OCI-LY1 (cell line): Measurements from ENCODE around the gene TRAPPC3.

Experiments
- H2AFZ ChIP-seq: fragments of 200-600 bp; sonication (generic), shearing (Covaris generic); 2 replicates; pipeline ENCODE4 v1.6.0; 2014; ENCODE audit warnings: antibody characterized with exemption, mild to moderate bottlenecking, low read length
- H3F3A ChIP-seq: fragments of 200-600 bp; sonication (generic), shearing (Covaris generic); 2 replicates; pipeline ENCODE4 v1.6.0; 2014; ENCODE audit warnings: mild to moderate bottlenecking, antibody characterized with exemption, low read length, moderate library complexity; ENCODE audit not compliant: insufficient read depth
- H3K27ac ChIP-seq: fragments of 200-600 bp; sonication (generic); 2 replicates; pipeline ENCODE4 v1.5.1; 2014; ENCODE audit warnings: low read length, mixed run types, mild to moderate bottlenecking, low read depth; ENCODE audit not compliant: poor library complexity, severe bottlenecking
- H3K27me3 ChIP-seq: fragments of 200-600 bp; sonication (generic); 2 replicates; pipeline ENCODE4 v1.6.0; 2014; ENCODE audit warnings: antibody characterized with exemption, mild to moderate bottlenecking, low read length, moderate library complexity; ENCODE audit not compliant: insufficient read depth
- H3K36me3 ChIP-seq: fragments of 200-600 bp; sonication (generic); 2 replicates; pipeline ENCODE4 v1.6.1; 2014; ENCODE audit warnings: mild to moderate bottlenecking, antibody characterized with exemption, low read length, moderate library complexity, mixed read lengths; ENCODE audit not compliant: insufficient read depth
- H3K4me1 ChIP-seq: fragments of 200-600 bp; sonication (generic); 2 replicates; pipeline ENCODE4 v1.5.1; 2014; ENCODE audit warnings: mild to moderate bottlenecking, low read length, moderate library complexity; ENCODE audit not compliant: insufficient read depth, severe bottlenecking
- H3K4me2 ChIP-seq: fragments of 200-600 bp; sonication (generic), shearing (Covaris generic); 2 replicates; pipeline ENCODE4 v1.6.1; 2014; ENCODE audit warnings: low read length
- H3K4me3 ChIP-seq: fragments of 200-600 bp; sonication (generic); 2 replicates; pipeline ENCODE4 v1.5.1; 2014; ENCODE audit warnings: low read length, low read depth, mild to moderate bottlenecking, mixed read lengths; ENCODE audit not compliant: poor library complexity, severe bottlenecking
- H3K79me2 ChIP-seq: fragments of 200-600 bp; shearing (Covaris generic); 2 replicates; pipeline ENCODE4 v1.6.1; 2016; ENCODE audit warnings: mixed run types, low read length, mixed read lengths; ENCODE audit not compliant: insufficient read depth
- H3K9ac ChIP-seq: fragments of 200-600 bp; sonication (generic), shearing (Covaris generic); 2 replicates; pipeline ENCODE4 v1.6.1; 2014; ENCODE audit warnings: mild to moderate bottlenecking, low read length, mixed read lengths
- H3K9me2 ChIP-seq: fragments of 200-600 bp; sonication (generic), shearing (Covaris generic); 2 replicates; pipeline ENCODE4 v1.6.1; 2014; ENCODE audit warnings: low read depth, mild to moderate bottlenecking, low read length, mixed read lengths
- H3K9me3 ChIP-seq: fragments of 200-600 bp; shearing (Covaris generic); 2 replicates; pipeline ENCODE4 v1.6.1; 2014; ENCODE audit warnings: low read length, mixed read lengths
- H4K20me1 ChIP-seq: fragments of 200-600 bp; sonication (generic), shearing (Covaris generic); 2 replicates; pipeline ENCODE4 v1.6.0; 2016; ENCODE audit warnings: mild to moderate bottlenecking, low read length; ENCODE audit not compliant: insufficient read depth
- CTCF ChIP-seq: fragments of 200-600 bp; sonication (generic), shearing (Covaris generic); IDR thresholded peaks from 2 replicates; pipeline ENCODE4 v1.5.1; 2017; ENCODE audit warnings: mild to moderate bottlenecking, antibody characterized with exemption, low read length, moderate library complexity, mixed read lengths
- EZH2 ChIP-seq: fragments of 200-600 bp; sonication (generic), shearing (Covaris generic); IDR thresholded peaks from 2 replicates; pipeline ENCODE4 v1.8.0; 2017; ENCODE audit warnings: borderline replicate concordance, mixed run types, mild to moderate bottlenecking, antibody characterized with exemption, low read length, moderate library complexity, mixed read lengths

TRAPPC3 gene

GRCh38 chr1:36157973-36158826 is 8.9 kb upstream of the TRAPPC3 start:
- no peak overlapping the region for H2AFZ ChIP-seq
- no peaks in the 10 kb centered on the region for H3K9me3 ChIP-seq
- H3K36me3 ChIP-seq, result no peaks in the 10 kb centered on the region
- H3K4me3 ChIP-seq, result peak overlapping the region; percentile 72
- H4K20me1 ChIP-seq, result no peaks in the 10 kb centered on the region
- H3K4me2 ChIP-seq, result peak overlapping the region; percentile 65
- H3F3A ChIP-seq, result no peaks in the 10 kb centered on the region
- no peak; the same call in 1 of the 2 replicates for TF ChIP-seq CTCF
- H3K9ac ChIP-seq, result peak overlapping the region; percentile 98
- peaks cover 68% of the 10 kb centered on the region for H3K4me1 ChIP-seq
- no peaks in the 10 kb centered on the region for H3K9me2 ChIP-seq
- peak overlapping the region; percentile 71 for H3K27ac ChIP-seq
- H3K27me3 ChIP-seq, result no peaks in the 10 kb centered on the region
- H3K79me2 ChIP-seq, result peaks cover 41% of the 10 kb centered on the region

- Histone ChIP-seq H3K9me3 (no peaks in the 10 kb centered on the region), H3K9ac (peak overlapping the region; percentile 98), H3K4me3 (peak overlapping the region; percentile 72), H3K79me2 (peaks cover 37% of the 10 kb centered on the region), H3K4me1 (peaks cover 59% of the 10 kb centered on the region), H3K36me3 (no peaks in the 10 kb centered on the region), H2AFZ (no peak overlapping the region), H3K4me2 (peak overlapping the region; percentile 65), H4K20me1 (no peaks in the 10 kb centered on the region), H3F3A (no peaks in the 10 kb centered on the region), H3K9me2 (no peaks in the 10 kb centered on the region), H3K27ac (peak overlapping the region; percentile 71), H3K27me3 (no peaks in the 10 kb centered on the region)
- TF ChIP-seq CTCF (no peak), EZH2 (no peak)
These were observed 8.0 kb upstream of the TRAPPC3 start for GRCh38 chr1:36157115-36157903.

- peak overlapping the region; percentile 98 for H3K9ac ChIP-seq
- no peaks in the 10 kb centered on the region for H3F3A ChIP-seq
- H3K36me3 ChIP-seq, result no peaks in the 10 kb centered on the region
- no peaks in the 10 kb centered on the region for H3K27me3 ChIP-seq
- H3K9me3 ChIP-seq, result no peaks in the 10 kb centered on the region
- H3K9me2 ChIP-seq, result no peaks in the 10 kb centered on the region
- no peaks in the 10 kb centered on the region for H4K20me1 ChIP-seq
- H3K27ac ChIP-seq, result peak overlapping the region; percentile 71
- TF ChIP-seq CTCF, result no peak
- TF ChIP-seq EZH2, result no peak
- peak overlapping the region; percentile 65 for H3K4me2 ChIP-seq
- peak overlapping the region; percentile 72 for H3K4me3 ChIP-seq
- H3K4me1 ChIP-seq, result peaks cover 59% of the 10 kb centered on the region
- no peak overlapping the region for H2AFZ ChIP-seq
- H3K79me2 ChIP-seq, result peaks cover 36% of the 10 kb centered on the region
These were observed 7.2 kb upstream of the TRAPPC3 start for GRCh38 chr1:36156329-36157114.
